HEK293T (cell line): ENCODE data around the gene QSOX1.

Experiments used
- BHLHE40 ChIP-seq: fragments of 450-650 bp; IDR thresholded peaks from 2 replicates; pipeline ENCODE4 v1.6.1; 2016; ENCODE audit warnings: mild to moderate bottlenecking, moderate library complexity, borderline replicate concordance
- FOXA1 ChIP-seq: fragments of 450-650 bp; IDR thresholded peaks from 2 replicates; pipeline ENCODE4 v1.6.1; 2016; ENCODE audit warnings: mild to moderate bottlenecking
- FOXM1 ChIP-seq: fragments of 450-650 bp; IDR thresholded peaks from 2 replicates; pipeline ENCODE4 v1.6.1; 2017; ENCODE audit warnings: mild to moderate bottlenecking, borderline replicate concordance
- L3MBTL2 ChIP-seq: fragments of 450-650 bp; conservative IDR thresholded peaks from 2 replicates; pipeline ENCODE4 v1.6.1; 2016; ENCODE audit warnings: mild to moderate bottlenecking
- LEF1 ChIP-seq: fragments of 450-650 bp; IDR thresholded peaks from 2 replicates; pipeline ENCODE4 v1.6.1; 2017; ENCODE audit warnings: mild to moderate bottlenecking, borderline replicate concordance
- NFRKB ChIP-seq: fragments of 450-650 bp; IDR thresholded peaks from 2 replicates; pipeline ENCODE4 v1.6.1; 2016; ENCODE audit warnings: mild to moderate bottlenecking, moderate library complexity
- PKNOX1 ChIP-seq: fragments of 450-650 bp; IDR thresholded peaks from 2 replicates; pipeline ENCODE4 v1.6.1; 2016
- SUZ12 ChIP-seq: fragments of 450-650 bp; IDR thresholded peaks from 2 replicates; pipeline ENCODE4 v1.6.1; 2016; ENCODE audit warnings: mild to moderate bottlenecking
- TARDBP ChIP-seq: fragments of 450-650 bp; IDR thresholded peaks from 2 replicates; pipeline ENCODE4 v1.6.1; 2016

GRCh38 chr1:180233191-180234011, 78.7 kb downstream of the QSOX1 start:
- TF ChIP-seq SUZ12 (no peak), BHLHE40 (no peak), FOXM1 (no peak), NFRKB (no peak), TARDBP (no peak), L3MBTL2 (no peak), LEF1 (no peak), FOXA1 (no peak), PKNOX1 (no peak)
